K562 (cell line): Measurements from ENCODE around the gene ALDH3A2. TPM values are rescaled to one million over a fixed set of nuclear protein-coding genes. Genes with fewer than 3 reads are reported as not detected.

ENCODE experiments used
- ATAC-seq: fragments of 200-7000 bp; cut with Tn5 transposase; 3 replicates; pipeline ENCODE4 v1.9.1; 2020; ENCODE audit warnings: moderate library complexity
- BruUV-seq: library from RNA; stranded (reverse); fragments of 400-500 nt; replicated peaks from 2 replicates; lab custom pipeline; 2021; lab: Mats Ljungman, UMichigan
- CTCF ChIA-PET: fragments of 300-600 bp; formaldehyde crosslinking; extraction: SDS; loops from one replicate; lab custom pipeline; 2021; ENCODE audit warnings: low intra/inter-chr PET ratio; lab: Yijun Ruan, JAX
- POLR2A ChIA-PET: fragments of 300-600, 350-650 bp; sonication (Branson Sonifier 250); formaldehyde crosslinking; extraction: SDS; loops from one replicate; lab custom pipeline; 2021; ENCODE audit warnings: antibody characterized with exemption, inconsistent platforms; lab: Yijun Ruan, JAX
- DNase-seq, 4 experiments: peaks; one replicate each; pipeline versions ENCODE4 v3.0.0 to v3.0.0-alpha.2; 2011 to 2018; ENCODE audit warnings: low spot score in 3 of 4, mixed read lengths in 3 of 4; ENCODE audit errors: extremely low read depth in 1 of 4
- FAIRE-seq: peaks from 2 replicates; lab custom pipeline; 2011; peaks lifted over from hg19 to GRCh38; lab: Jason Lieb, UNC
- H2AFZ ChIP-seq: 2 replicates; pipeline ENCODE4 v1.6.0; 2011; ENCODE audit warnings: low read depth, low read length, control low read depth, inconsistent platforms
- H3K27ac ChIP-seq: fragments of 200-600 bp; 3 replicates; pipeline ENCODE4 v1.8.0; 2011; ENCODE audit warnings: low read depth, mild to moderate bottlenecking, control low read depth, inconsistent platforms, low read length, moderate library complexity, mixed read lengths; ENCODE audit errors: extremely low read depth
- H3K27me3 ChIP-seq, 2 experiments: fragments of 300-600 bp in 1 of 2; 2 replicates in 1 of 2; 3 replicates in 1 of 2; pipeline versions ENCODE4 v1.6.0 to v1.8.0; 2011; ENCODE audit warnings: inconsistent platforms in 2 of 2, low read length in 2 of 2, mild to moderate bottlenecking in 1 of 2, mixed read lengths in 1 of 2, moderate library complexity in 1 of 2; ENCODE audit not compliant: control insufficient read depth in 2 of 2, insufficient read depth in 2 of 2
- H3K36me3 ChIP-seq: fragments of 300-600 bp; 3 replicates; pipeline ENCODE4 v1.8.0; 2011; ENCODE audit warnings: mild to moderate bottlenecking, low read length, inconsistent platforms; ENCODE audit not compliant: control insufficient read depth, insufficient read depth
- H3K4me1 ChIP-seq, 2 experiments: fragments of 200-600 bp in 1 of 2; replicated peaks in 1 of 2; 2 replicates in 1 of 2; 3 replicates in 1 of 2; pipeline versions ENCODE4 v1.5.1 to v1.8.0; 2011; ENCODE audit warnings: inconsistent platforms in 2 of 2, low read length in 2 of 2, mild to moderate bottlenecking in 1 of 2, mixed read lengths in 1 of 2, moderate library complexity in 1 of 2; ENCODE audit not compliant: control insufficient read depth in 2 of 2, insufficient read depth in 2 of 2
- H3K4me2 ChIP-seq: 2 replicates; pipeline ENCODE4 v1.6.1; 2011; ENCODE audit warnings: low read length, control low read depth, inconsistent platforms, mixed read lengths; ENCODE audit not compliant: insufficient read depth
- H3K4me3 ChIP-seq: fragments of 200-600 bp; sonication (generic), shearing (Covaris generic); 2 replicates; pipeline ENCODE4 v1.5.1; 2016; ENCODE audit warnings: control low read depth, inconsistent platforms
- H3K79me2 ChIP-seq: fragments of 200-600 bp; 3 replicates; pipeline ENCODE4 v1.8.0; 2011; ENCODE audit warnings: low read length, inconsistent platforms; ENCODE audit not compliant: control insufficient read depth, insufficient read depth
- H3K9ac ChIP-seq, 2 experiments: 2 replicates each; pipeline versions ENCODE4 v1.6.0 to v1.6.1; 2011; ENCODE audit warnings: low read depth in 2 of 2, low read length in 2 of 2, control low read depth in 1 of 2, inconsistent platforms in 1 of 2, mild to moderate bottlenecking in 1 of 2, mixed read lengths in 1 of 2; ENCODE audit not compliant: insufficient read depth in 1 of 2
- H3K9me1 ChIP-seq: one replicate; pipeline ENCODE4 v1.6.0; 2011; ENCODE audit warnings: inconsistent platforms, mild to moderate bottlenecking, low read length, moderate library complexity; ENCODE audit not compliant: control insufficient read depth, insufficient read depth
- H3K9me3 ChIP-seq: replicated peaks from 2 replicates; pipeline ENCODE4 v1.5.1; 2011; ENCODE audit warnings: low read depth, low read length, inconsistent platforms; ENCODE audit not compliant: control insufficient read depth, insufficient read depth
- H4K20me1 ChIP-seq: replicated peaks from 2 replicates; pipeline ENCODE4 v1.6.1; 2011; ENCODE audit warnings: low read length, inconsistent platforms, mixed read lengths; ENCODE audit not compliant: control insufficient read depth, insufficient read depth
- BRD4 ChIP-seq: fragments of 200-600 bp; sonication (generic); IDR thresholded peaks from 2 replicates; pipeline ENCODE4 v1.6.1; 2017; ENCODE audit warnings: inconsistent platforms
- CAMTA2 ChIP-seq: fragments of 250-450 bp; sonication (Bioruptor Pico); conservative IDR thresholded peaks from 2 replicates; pipeline ENCODE4 v1.5.1; 2022
- FIP1L1 ChIP-seq: fragments of 200-400 bp; formaldehyde crosslinking; IDR thresholded peaks from 2 replicates; pipeline ENCODE4 v1.6.1; 2018; ENCODE audit warnings: mild to moderate bottlenecking, low read depth, low read length; ENCODE audit not compliant: poor library complexity, severe bottlenecking
- HDAC6 ChIP-seq: IDR thresholded peaks from 2 replicates; pipeline ENCODE4 v1.6.1; 2012; ENCODE audit warnings: low read depth, mild to moderate bottlenecking, control low read depth, inconsistent platforms, low read length, moderate library complexity
- HNRNPLL ChIP-seq: fragments of 200-400 bp; formaldehyde crosslinking; IDR thresholded peaks from 2 replicates; pipeline ENCODE4 v1.6.1; 2017; ENCODE audit warnings: low read length, low read depth, mild to moderate bottlenecking; ENCODE audit not compliant: poor library complexity, severe bottlenecking
- ILF3 ChIP-seq: fragments of 450-650 bp; IDR thresholded peaks from 2 replicates; pipeline ENCODE4 v1.6.1; 2018; ENCODE audit warnings: antibody characterized with exemption, mild to moderate bottlenecking, moderate library complexity, borderline replicate concordance
- MECOM ChIP-seq: fragments of 250-450 bp; sonication (Bioruptor Pico); IDR thresholded peaks from 2 replicates; pipeline ENCODE4 v1.8.0; 2022; ENCODE audit warnings: inconsistent platforms
- MYNN ChIP-seq, 2 experiments: sonication (generic); formaldehyde crosslinking in 1 of 2; IDR thresholded peaks; 2 replicates each; pipeline versions ENCODE4 v1.5.0 to v1.6.1; 2016 to 2020; ENCODE audit warnings: antibody characterized with exemption in 1 of 2, missing genetic modification reagents in 1 of 2
- ZFP1 ChIP-seq: fragments of 450-650 bp; formaldehyde crosslinking; IDR thresholded peaks from 2 replicates; pipeline ENCODE4 v1.4.0; 2020; ENCODE audit warnings: mild to moderate bottlenecking, mixed read lengths
- WGBS: fragments of 100-300 bp; shearing (Covaris generic); methylation state at CpG from one replicate; pipeline ENCODE4 v1.1.6; 2016; ENCODE audit warnings: low coverage, mixed read lengths; ENCODE audit not compliant: insufficient coverage; ENCODE audit errors: missing lambda C conversion rate; 5-methylcytosine and 5-hydroxymethylcytosine counted together
- in situ Hi-C: fragments of 300-500 bp; cut with MboI; formaldehyde crosslinking; loops from 4 replicates; pipeline ENCODE4 v1.15.0; 2018; ENCODE audit warnings: inconsistent platforms, mixed read lengths
- intact Hi-C: fragments of 100-400 bp; cut with micrococcal nuclease; formaldehyde crosslinking; loops from 2 replicates; pipeline ENCODE4 v1.14.2; 2022
- polyA plus RNA-seq, 8 experiments: library from polyadenylated mRNA; depleted of rRNA in 4 of 8; stranded (reverse) in 5 of 8; unstranded in 3 of 8; fragments of >200 nt; fragmentation: Nextera tagmentation in 2 of 8; fragmentation: Illumina TruSeq in 1 of 8; extraction: Ambion mirVana in 2 of 8; extraction: Trizol in 1 of 8; gene quantifications; 2 replicates each; pipeline versions ENCODE4 v1.2.1 to v1.2.3, GENCODE V29; 2011 to 2014; ENCODE audit warnings: inconsistent platforms in 1 of 8, missing spikeins in 1 of 8
- total RNA-seq, 7 experiments: library from RNA; depleted of rRNA in 6 of 7; stranded (reverse); fragments of >200 nt in 6 of 7; fragmentation: Illumina TruSeq in 2 of 7; extraction: Trizol in 2 of 7; gene quantifications; 2 replicates each; pipeline versions ENCODE4 v1.2.1 to v1.2.3, GENCODE V29; 2011 to 2021; ENCODE audit warnings: low replicate concordance in 1 of 7
- TF ChIP-seq, protein P1 (sequence below): fragments of 250-450 bp; sonication (Bioruptor Pico); IDR thresholded peaks from 2 replicates; pipeline ENCODE4 v1.5.0; 2022; ENCODE audit warnings: mild to moderate bottlenecking
- TF ChIP-seq, protein P2 (sequence below): fragments of 250-450 bp; sonication (Bioruptor Pico); IDR thresholded peaks from 2 replicates; pipeline ENCODE4 v1.5.0; 2020; ENCODE audit warnings: mild to moderate bottlenecking, borderline replicate concordance
- TF ChIP-seq, protein P3 (sequence below): IDR thresholded peaks from 3 replicates; pipeline ENCODE4 v1.6.1; 2011; ENCODE audit warnings: borderline replicate concordance, mild to moderate bottlenecking, moderate library complexity; ENCODE audit not compliant: insufficient read length; ENCODE audit errors: extremely low read depth

ALDH3A2 gene
- total and polyA plus RNA-seq, 9 of the 15 experiments (the other 6 are each of a cell fraction or from before 2014, with no cell fraction given): 0.01 to 0.78 (median 0.12) TPM; not detected in 5

DNA sequence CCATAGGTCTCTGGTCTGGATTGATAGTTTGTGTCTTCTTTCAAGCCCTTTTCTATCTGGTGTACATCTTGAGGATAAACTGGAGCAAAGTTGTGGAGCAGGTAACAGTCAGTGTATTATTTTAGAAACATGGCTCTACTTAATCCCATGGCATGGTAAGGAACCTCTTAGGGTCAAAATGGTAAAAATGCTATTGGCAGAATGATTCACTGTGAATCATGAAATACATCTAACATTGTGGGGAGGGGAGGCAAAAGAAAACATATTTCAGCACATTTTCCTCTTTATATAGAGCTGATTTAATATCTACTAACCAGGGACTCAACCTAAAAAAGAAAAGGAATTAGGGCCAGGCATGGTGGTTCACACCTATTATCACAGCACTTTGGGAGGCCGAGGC lies 17.9 kb upstream of the ALDH3A2 start:
- Histone ChIP-seq H3K36me3 (no peaks in the 10 kb centered on the region), H4K20me1 (no peaks in the 10 kb centered on the region), H3K27me3 (no peaks in the 10 kb centered on the region), H3K9me1 (no peaks in the 10 kb centered on the region), H3K27ac (no peak overlapping the region), H3K4me1 (no peaks in the 10 kb centered on the region), H3K4me3 (no peak overlapping the region), H3K79me2 (no peaks in the 10 kb centered on the region), H3K4me2 (no peak overlapping the region)
- CTCF ChIA-PET: no interaction called here
- DNase-seq (no peak), FAIRE-seq (no peak)
- in situ Hi-C loops: no loop called here
- TF ChIP-seq MECOM (CRISPR knock-in tag) (no peak), CAMTA2 (CRISPR knock-in tag) (no peak), MYNN (IDR thresholded peaks at IDR 0.05) (no peak), MYNN (CRISPR knock-in tag; IDR thresholded peaks at IDR 0.05) (no peak), HNRNPLL (no peak), ILF3 (no peak), BRD4 (no peak), FIP1L1 (no peak), ZFP1 (CRISPR knock-in tag) (no peak), HDAC6 (no peak)
- TF ChIP-seq, protein P1, sequence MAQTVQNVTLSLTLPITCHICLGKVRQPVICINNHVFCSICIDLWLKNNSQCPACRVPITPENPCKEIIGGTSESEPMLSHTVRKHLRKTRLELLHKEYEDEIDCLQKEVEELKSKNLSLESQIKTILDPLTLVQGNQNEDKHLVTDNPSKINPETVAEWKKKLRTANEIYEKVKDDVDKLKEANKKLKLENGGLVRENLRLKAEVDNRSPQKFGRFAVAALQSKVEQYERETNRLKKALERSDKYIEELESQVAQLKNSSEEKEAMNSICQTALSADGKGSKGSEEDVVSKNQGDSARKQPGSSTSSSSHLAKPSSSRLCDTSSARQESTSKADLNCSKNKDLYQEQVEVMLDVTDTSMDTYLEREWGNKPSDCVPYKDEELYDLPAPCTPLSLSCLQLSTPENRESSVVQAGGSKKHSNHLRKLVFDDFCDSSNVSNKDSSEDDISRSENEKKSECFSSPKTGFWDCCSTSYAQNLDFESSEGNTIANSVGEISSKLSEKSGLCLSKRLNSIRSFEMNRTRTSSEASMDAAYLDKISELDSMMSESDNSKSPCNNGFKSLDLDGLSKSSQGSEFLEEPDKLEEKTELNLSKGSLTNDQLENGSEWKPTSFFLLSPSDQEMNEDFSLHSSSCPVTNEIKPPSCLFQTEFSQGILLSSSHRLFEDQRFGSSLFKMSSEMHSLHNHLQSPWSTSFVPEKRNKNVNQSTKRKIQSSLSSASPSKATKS (CRISPR knock-in tag): no peak
- TF ChIP-seq, protein P2, sequence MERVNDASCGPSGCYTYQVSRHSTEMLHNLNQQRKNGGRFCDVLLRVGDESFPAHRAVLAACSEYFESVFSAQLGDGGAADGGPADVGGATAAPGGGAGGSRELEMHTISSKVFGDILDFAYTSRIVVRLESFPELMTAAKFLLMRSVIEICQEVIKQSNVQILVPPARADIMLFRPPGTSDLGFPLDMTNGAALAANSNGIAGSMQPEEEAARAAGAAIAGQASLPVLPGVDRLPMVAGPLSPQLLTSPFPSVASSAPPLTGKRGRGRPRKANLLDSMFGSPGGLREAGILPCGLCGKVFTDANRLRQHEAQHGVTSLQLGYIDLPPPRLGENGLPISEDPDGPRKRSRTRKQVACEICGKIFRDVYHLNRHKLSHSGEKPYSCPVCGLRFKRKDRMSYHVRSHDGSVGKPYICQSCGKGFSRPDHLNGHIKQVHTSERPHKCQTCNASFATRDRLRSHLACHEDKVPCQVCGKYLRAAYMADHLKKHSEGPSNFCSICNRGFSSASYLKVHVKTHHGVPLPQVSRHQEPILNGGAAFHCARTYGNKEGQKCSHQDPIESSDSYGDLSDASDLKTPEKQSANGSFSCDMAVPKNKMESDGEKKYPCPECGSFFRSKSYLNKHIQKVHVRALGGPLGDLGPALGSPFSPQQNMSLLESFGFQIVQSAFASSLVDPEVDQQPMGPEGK (CRISPR knock-in tag): no peak
- TF ChIP-seq, protein P3, sequence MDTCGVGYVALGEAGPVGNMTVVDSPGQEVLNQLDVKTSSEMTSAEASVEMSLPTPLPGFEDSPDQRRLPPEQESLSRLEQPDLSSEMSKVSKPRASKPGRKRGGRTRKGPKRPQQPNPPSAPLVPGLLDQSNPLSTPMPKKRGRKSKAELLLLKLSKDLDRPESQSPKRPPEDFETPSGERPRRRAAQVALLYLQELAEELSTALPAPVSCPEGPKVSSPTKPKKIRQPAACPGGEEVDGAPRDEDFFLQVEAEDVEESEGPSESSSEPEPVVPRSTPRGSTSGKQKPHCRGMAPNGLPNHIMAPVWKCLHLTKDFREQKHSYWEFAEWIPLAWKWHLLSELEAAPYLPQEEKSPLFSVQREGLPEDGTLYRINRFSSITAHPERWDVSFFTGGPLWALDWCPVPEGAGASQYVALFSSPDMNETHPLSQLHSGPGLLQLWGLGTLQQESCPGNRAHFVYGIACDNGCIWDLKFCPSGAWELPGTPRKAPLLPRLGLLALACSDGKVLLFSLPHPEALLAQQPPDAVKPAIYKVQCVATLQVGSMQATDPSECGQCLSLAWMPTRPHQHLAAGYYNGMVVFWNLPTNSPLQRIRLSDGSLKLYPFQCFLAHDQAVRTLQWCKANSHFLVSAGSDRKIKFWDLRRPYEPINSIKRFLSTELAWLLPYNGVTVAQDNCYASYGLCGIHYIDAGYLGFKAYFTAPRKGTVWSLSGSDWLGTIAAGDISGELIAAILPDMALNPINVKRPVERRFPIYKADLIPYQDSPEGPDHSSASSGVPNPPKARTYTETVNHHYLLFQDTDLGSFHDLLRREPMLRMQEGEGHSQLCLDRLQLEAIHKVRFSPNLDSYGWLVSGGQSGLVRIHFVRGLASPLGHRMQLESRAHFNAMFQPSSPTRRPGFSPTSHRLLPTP: no peak
- TF ChIP-seq, all 486 proteins: peak for 0
- WGBS: 0% methylated on average over 1 of the region's 1 CpG
- H3K9ac ChIP-seq: no peak overlapping the region
- no TSS peak for BruUV-seq
- H2AFZ ChIP-seq: no peak overlapping the region
- POLR2A ChIA-PET: no interaction called here
- no peak for ATAC-seq
- intact Hi-C loops: no loop called here
- no peaks in the 10 kb centered on the region for H3K9me3 ChIP-seq
